Mesothelial cell of epicardium (in vitro differentiated cells): ENCODE data around the gene ROR2. TPM values are rescaled to one million over a fixed set of nuclear protein-coding genes. Genes with fewer than 3 reads are reported as not detected.

ENCODE experiments used
- DNase-seq, 2 experiments: peaks; one replicate each; pipeline ENCODE4 v3.0.0; 2021; ENCODE audit warnings: low spot score in 2 of 2; ENCODE audit not compliant: unreplicated experiment in 2 of 2
- H3K27ac Mint-ChIP-seq: 2 replicates; pipeline ENCODE4 v1.8.0; 2021; ENCODE audit warnings: mixed read lengths
- H3K27me3 Mint-ChIP-seq: 2 replicates; pipeline ENCODE4 v1.8.0; 2021; ENCODE audit warnings: low read depth, mixed read lengths
- H3K36me3 Mint-ChIP-seq: 2 replicates; pipeline ENCODE4 v1.8.0; 2021; ENCODE audit warnings: mixed read lengths
- H3K4me1 Mint-ChIP-seq: 2 replicates; pipeline ENCODE4 v1.8.0; 2021; ENCODE audit warnings: mixed read lengths
- H3K4me3 Mint-ChIP-seq: 2 replicates; pipeline ENCODE4 v1.8.0; 2021; ENCODE audit warnings: mild to moderate bottlenecking, moderate library complexity, mixed read lengths
- H3K9me3 Mint-ChIP-seq: 2 replicates; pipeline ENCODE4 v1.8.0; 2021; ENCODE audit warnings: mixed read lengths
- CTCF ChIP-seq: fragments of 200-600 bp; sonication (generic); IDR thresholded peaks from one replicate; pipeline ENCODE4 v1.5.0; 2021; ENCODE audit warnings: antibody characterized with exemption; ENCODE audit not compliant: unreplicated experiment
- total RNA-seq: library from RNA; stranded (reverse); gene quantifications from 3 replicates; pipeline ENCODE4 v1.2.1, GENCODE V29; 2021

Gene ROR2
- total RNA-seq, 1 donor from 2014 or later, result 41.0 TPM

- no peak overlapping the region for H3K4me3 Mint-ChIP-seq
- no peaks in the 10 kb centered on the region for H3K36me3 Mint-ChIP-seq
- DNase-seq, result no peak
- H3K27ac Mint-ChIP-seq, result no peak overlapping the region
- H3K9me3 Mint-ChIP-seq, result no peaks in the 10 kb centered on the region
- peaks cover 1% of the 10 kb centered on the region for H3K4me1 Mint-ChIP-seq
- no peaks in the 10 kb centered on the region for H3K27me3 Mint-ChIP-seq
- no peak for TF ChIP-seq CTCF
Measured at GRCh38 chr9:91967259-91967658, 17.2 kb upstream of the ROR2 start.

- DNase-seq, result no peak
- H3K9me3 Mint-ChIP-seq, result no peaks in the 10 kb centered on the region
- H3K4me3 Mint-ChIP-seq, result no peak overlapping the region
- H3K36me3 Mint-ChIP-seq, result no peaks in the 10 kb centered on the region
- H3K4me1 Mint-ChIP-seq, result no peaks in the 10 kb centered on the region
- H3K27ac Mint-ChIP-seq, result no peak overlapping the region
- H3K27me3 Mint-ChIP-seq, result no peaks in the 10 kb centered on the region
- TF ChIP-seq CTCF, result no peak
Measured at GRCh38 chr9:91966503-91966902, 16.5 kb upstream of the ROR2 start.

- no peak for TF ChIP-seq CTCF
- Mint-ChIP-seq H3K4me3 (no peak overlapping the region), H3K9me3 (peaks cover 7% of the 10 kb centered on the region), H3K4me1 (no peaks in the 10 kb centered on the region), H3K36me3 (no peaks in the 10 kb centered on the region), H3K27me3 (no peaks in the 10 kb centered on the region), H3K27ac (no peak overlapping the region)
- DNase-seq, result no peak
Measured at GRCh38 chr9:91963711-91964240, 13.7 kb upstream of the ROR2 start.

- Mint-ChIP-seq H3K27me3 (no peaks in the 10 kb centered on the region), H3K36me3 (no peaks in the 10 kb centered on the region)
- no peak for TF ChIP-seq CTCF
Measured at GRCh38 chr9:91960367-91960766, 10.3 kb upstream of the ROR2 start.

GRCh38 chr9:91958174-91958573 lies 8.1 kb upstream of the ROR2 start:
- H3K4me3 Mint-ChIP-seq, result no peak overlapping the region
- no peaks in the 10 kb centered on the region for H3K36me3 Mint-ChIP-seq
- H3K27me3 Mint-ChIP-seq, result no peaks in the 10 kb centered on the region
- no peak overlapping the region for H3K27ac Mint-ChIP-seq
- peaks cover 7% of the 10 kb centered on the region for H3K9me3 Mint-ChIP-seq
- no peak for DNase-seq
- no peak for TF ChIP-seq CTCF
- no peaks in the 10 kb centered on the region for H3K4me1 Mint-ChIP-seq

More at GRCh38 chr9:91960367-91960766, 10.3 kb upstream of the ROR2 start:
- H3K4me1 Mint-ChIP-seq, result no peaks in the 10 kb centered on the region
- peaks cover 7% of the 10 kb centered on the region for H3K9me3 Mint-ChIP-seq
- no peak overlapping the region for H3K27ac Mint-ChIP-seq
- no peak overlapping the region for H3K4me3 Mint-ChIP-seq
- no peak for DNase-seq

GRCh38 chr9:91954841-91955471 lies 4.9 kb upstream of the ROR2 start:
- H3K4me1 Mint-ChIP-seq, result peaks cover 9% of the 10 kb centered on the region
- H3K36me3 Mint-ChIP-seq, result no peaks in the 10 kb centered on the region
- peak in 1 of 2 experiments; percentile 71 for DNase-seq
- peaks cover 4% of the 10 kb centered on the region for H3K9me3 Mint-ChIP-seq
- no peak overlapping the region for H3K27ac Mint-ChIP-seq
- no peak overlapping the region for H3K4me3 Mint-ChIP-seq
- TF ChIP-seq CTCF, result peak; percentile 36
- H3K27me3 Mint-ChIP-seq, result no peaks in the 10 kb centered on the region
